M059J (cell line): ENCODE measurements around the gene OXNAD1. TPM values are rescaled to one million over a fixed set of nuclear protein-coding genes. Genes with fewer than 3 reads are reported as not detected.

Experiments used
- DNase-seq: peaks from one replicate; pipeline ENCODE4 v3.0.0-alpha.2; 2012; ENCODE audit warnings: low read depth
- total RNA-seq: library from RNA; depleted of rRNA; stranded (reverse); fragments of >200 nt; shearing (Covaris generic); gene quantifications from 2 replicates; pipeline ENCODE4 v1.2.3, GENCODE V29; 2014

OXNAD1 gene
- total RNA-seq, 1 experiment from 2014 or later: 7.9 TPM

- peak; percentile 75 for DNase-seq
Measured at GRCh38 chr3:16247282-16248061, 17.5 kb upstream of the OXNAD1 start.

- no peak for DNase-seq
Measured at GRCh38 chr3:16248556-16248955, 16.5 kb upstream of the OXNAD1 start.

GRCh38 chr3:16249336-16249735 lies 15.7 kb upstream of the OXNAD1 start:
- peak; percentile 48 for DNase-seq

GRCh38 chr3:16249886-16250285 lies 15.1 kb upstream of the OXNAD1 start:
- no peak for DNase-seq

DNA sequence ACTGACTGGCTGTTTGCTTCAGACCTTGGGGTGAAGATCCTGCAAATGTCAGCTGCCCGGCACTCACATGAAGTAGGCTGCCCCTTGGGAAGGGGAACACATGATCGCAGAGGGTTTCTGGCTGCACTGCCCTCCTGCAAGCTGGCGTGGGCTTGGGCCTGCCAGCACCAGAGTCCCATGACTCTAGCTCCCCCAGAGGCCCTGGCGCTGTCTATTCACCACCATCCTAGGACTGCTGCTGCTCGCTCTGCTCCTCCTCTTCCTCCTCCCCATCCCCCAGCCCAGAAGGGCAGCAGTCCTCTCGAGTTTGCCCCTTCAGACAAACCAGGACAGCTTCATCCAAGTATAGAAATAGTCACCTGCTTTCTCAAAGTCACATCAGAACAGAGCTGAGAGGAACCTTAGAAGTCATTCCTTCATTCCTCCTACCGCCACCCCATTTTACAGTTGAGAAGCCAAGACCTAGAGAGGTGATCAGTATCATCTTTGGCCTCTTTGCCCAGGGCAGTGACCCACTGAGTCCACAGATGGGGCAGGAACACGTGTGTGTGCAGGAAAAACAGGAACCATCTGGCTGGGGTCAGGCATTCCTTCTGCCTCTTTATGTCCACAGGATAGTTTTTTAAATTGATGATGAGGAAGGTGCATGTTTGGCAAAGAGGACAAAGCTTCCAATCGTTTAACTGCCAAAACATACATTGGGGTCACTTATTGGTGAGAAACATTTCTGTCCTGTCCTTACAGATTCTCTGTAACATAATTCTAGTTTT lies 13.5 kb upstream of the OXNAD1 start:
- DNase-seq: no peak

GRCh38 chr3:16252243-16252978 lies 12.6 kb upstream of the OXNAD1 start:
- peak; percentile 24 for DNase-seq

DNA sequence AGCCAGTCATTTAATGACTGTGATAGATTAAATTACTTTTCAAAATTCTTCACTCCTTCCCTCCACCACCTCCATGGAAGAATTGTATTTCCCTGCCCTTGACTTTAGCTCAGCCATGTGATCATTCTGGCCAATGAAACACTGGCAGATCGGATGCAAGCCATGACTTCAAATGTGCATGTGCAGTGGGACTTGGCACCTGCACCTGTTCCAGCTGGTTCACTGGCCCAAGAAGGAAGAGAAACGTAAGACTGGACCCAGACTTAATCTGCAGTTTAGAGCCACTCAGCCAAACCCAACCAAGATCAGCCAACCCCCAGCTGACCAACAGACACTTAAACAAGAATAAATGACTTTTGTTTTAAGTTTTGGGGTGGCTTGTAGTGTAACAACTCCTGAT lies 12.0 kb upstream of the OXNAD1 start:
- DNase-seq: no peak

DNA sequence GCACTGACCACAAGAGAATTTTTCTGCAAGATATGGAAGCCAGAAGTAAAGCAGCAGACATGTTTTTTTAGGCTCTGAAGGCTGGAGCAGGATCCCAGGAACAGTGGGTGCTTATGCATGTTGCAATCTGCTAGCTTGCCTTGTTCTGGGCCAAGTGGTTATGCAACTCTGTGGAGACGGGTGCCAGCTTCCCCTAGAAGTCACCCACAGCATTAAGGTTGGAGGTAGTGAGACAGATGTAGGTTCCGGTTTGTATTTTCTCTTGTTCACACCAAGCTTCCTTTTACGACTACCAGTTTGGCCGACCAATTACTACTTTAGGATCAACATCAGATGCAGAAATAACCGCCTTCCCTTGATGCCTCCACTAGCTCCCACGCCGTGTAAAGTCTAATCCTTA lies 11.4 kb upstream of the OXNAD1 start:
- DNase-seq: no peak

DNA sequence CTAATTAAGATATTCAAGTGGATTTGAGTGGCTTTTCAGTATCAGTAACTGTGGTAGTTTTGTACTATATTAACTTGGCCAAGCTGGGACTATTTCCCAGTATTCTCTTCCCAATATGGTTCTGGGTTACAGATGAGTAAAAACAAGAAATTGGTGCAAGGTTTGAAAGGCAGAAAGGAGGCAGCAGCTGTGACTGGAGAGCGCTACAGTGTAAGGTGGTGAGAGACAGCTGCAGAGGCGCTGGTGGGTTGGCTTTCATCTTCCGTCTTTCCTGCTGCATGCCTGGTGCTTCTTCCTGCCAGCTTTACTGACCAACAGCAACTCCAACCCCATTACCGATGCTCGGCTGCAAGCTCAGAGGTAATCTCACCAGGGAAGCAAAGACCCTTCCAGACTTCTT lies 10.1 kb upstream of the OXNAD1 start:
- DNase-seq: no peak

GRCh38 chr3:16255326-16255725 lies 9.7 kb upstream of the OXNAD1 start:
- no peak for DNase-seq

- no peak for DNase-seq
Measured at GRCh38 chr3:16255726-16256125, 9.3 kb upstream of the OXNAD1 start.

DNA sequence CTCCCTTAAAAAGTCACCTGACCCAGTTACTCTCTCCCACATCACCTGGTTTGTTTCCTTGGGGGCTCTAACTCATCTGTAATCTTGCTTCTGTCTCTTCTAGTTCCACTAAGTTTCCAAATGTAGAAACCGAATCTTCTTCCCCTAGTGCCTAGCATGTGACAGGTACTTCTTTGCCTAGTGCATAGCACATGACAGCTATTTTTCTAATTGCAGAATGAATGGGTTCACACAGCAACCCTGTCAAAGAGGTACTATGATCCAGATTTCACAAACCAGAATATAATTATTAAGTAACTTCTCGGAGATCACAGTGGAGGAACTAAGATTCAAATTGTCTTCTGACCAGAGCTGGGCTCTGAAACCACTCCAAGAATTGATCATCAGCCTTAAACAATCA lies 7.7 kb upstream of the OXNAD1 start:
- no peak for DNase-seq

- DNase-seq: no peak
Measured at GRCh38 chr3:16258177-16258576, 6.8 kb upstream of the OXNAD1 start.

DNA sequence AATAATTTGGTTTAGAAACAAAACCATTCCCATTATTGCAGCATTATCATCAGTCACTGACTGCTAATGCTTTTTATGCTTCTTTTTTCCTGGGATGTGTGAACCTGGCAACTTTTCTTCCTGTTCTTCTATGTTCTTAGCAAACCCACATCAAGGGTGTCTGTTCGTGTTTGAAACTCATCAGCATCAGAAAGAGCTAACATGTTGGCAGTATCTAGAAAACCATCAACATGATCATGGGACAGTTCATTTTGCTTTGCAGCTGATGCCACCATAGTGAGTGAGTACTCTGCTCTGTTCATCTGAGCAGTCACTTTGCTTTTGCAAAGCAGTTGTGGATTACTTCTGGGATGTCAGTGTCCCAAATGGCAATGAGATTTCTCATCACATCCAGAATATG lies 6.1 kb upstream of the OXNAD1 start:
- DNase-seq: no peak

- DNase-seq: no peak
Measured at GRCh38 chr3:16260046-16260445, 5.0 kb upstream of the OXNAD1 start.

DNA sequence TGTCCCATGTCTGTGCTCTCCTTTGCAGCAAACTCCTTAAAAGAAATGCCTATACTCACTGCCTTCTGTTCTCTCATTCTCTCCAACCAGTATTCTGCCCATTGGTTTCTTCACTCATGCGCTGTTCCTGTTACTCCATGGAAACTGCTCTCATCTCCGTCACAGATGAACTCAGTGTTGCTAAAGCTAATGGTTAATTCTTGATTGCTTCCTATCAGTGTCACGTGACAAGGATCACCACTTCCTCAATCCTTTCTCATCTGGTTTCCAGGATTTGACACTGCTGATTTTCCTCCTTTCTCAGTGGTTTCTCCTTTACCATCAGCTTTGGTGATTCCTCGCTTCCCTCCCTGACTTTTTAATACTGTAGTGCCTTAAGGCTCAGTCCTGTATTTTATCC lies 2.8 kb upstream of the OXNAD1 start:
- DNase-seq: no peak

DNA sequence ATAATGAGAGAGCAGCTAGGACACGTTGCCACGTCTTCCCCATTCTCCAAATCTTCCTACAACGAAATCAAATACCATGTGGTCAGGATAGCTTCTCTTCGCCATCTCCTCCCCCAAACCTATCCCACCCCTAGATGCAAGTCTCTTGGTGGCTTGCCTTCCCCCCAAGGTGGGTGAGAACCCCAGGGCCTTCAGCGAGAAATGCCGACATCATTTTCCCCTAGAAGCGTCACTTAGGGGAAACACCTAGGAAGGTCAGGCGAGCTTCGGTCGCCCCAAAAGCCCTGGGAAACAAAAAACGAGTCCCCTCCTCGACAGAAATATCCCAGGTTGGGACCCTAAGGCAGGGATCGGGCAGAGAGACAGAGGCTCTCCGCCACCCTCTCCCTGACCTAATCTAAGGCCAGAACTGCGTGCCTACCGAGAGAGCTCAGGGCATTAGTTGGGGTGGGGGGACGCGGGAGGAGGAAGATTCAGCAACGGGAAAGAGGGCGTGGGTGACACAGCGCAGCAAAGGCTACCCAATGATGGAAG lies 771 bp upstream of the OXNAD1 start:
- no peak for DNase-seq

DNA sequence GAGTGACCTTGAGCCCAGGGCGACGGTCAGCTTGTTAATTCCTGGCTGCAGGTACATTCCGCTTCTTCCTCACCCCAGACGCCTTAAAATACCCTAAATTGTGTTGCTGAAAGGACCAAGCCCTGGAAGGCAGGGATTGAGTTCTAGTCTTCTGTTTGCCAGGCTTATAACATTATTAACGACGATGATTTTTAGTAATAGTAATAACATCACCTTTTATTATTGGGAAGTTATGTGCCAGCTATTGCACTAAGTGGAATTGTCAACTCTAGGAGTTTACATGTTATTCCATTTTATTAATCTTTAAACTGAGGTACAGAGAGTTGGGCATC lies 409 bp downstream of the OXNAD1 start:
- DNase-seq: no peak

- no peak for DNase-seq
Measured at GRCh38 chr3:16266714-16267113, 1.7 kb downstream of the OXNAD1 start.

DNA sequence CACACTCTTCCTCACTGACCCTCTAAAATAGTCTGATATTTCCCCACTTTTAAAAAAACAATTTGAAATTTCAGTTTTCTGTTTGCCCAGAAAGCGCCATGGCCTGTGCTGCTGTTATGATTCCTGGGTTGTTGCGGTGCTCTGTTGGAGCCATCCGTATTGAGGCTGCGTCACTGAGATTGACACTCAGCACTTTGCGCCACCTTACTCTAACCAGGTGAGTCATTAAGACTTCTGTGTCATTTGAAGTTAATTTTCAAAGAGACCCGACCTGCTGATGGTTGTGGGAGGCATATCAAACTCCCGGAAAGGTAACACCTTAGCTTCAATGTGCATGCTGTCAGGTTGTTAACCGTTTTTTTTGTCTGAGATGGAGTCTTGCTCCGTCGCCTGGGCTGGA lies 5.8 kb downstream of the OXNAD1 start:
- no peak for DNase-seq

DNA sequence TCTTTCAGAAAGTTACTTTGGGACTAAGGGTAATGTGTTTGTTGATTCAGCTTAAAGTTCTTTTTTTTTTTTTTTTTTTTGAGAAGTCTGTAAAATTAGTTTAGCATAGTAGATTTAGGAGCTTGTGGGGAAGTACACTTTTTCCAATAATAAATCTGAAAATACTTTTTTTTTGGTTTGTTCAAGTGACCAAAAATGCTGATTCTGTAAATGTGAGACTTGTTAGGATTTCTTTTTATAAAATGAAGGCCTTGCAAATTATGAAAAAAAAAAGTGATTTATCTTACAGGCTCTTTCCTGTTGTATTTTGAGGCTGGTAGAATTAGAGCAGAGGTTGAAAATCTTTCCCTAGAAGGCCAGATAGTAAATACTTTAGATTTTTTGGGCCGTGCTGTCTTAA lies 7.6 kb downstream of the OXNAD1 start:
- no peak for DNase-seq

DNA sequence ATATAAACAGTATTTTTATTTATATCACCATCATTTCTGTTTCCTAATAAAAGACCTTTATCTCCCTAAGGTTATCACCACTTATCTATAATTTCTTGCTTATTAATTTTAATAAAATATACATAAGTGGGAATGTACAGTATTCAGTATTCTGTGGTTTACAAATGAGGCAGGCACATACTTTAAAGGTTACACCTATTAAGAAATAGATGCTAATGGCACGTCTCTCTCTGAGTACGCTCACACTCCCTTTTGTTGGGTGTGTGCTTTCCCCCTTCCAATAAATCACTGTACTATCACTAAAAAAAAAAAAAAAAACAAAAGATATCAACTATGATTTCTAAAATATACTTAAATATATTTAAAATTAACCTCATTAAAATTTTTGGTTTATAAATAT lies 8.9 kb downstream of the OXNAD1 start:
- no peak for DNase-seq

DNA sequence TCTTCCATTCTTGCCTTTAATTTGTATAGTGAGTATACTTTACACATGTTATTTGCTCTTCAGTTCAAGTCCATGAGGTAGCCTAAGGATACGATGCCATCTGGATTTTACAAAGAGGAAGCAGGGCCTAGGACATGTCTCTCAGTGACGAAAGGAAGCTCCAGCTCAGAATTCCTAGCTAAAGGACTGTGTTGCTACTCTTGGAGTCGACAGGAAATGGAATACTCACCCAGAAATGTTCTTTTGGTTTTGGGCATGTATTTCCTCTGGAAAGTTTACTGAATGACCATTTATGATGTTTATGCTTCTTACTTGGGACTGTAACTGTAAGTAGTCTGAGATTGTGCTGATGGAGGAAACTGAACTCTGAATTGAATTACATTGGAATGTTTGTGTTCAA lies 12.5 kb downstream of the OXNAD1 start:
- DNase-seq: no peak
